PC-9 (cell line): ENCODE measurements around the gene SUOX. TPM values are rescaled to one million over a fixed set of nuclear protein-coding genes. Genes with fewer than 3 reads are reported as not detected.
A peak's percentile ranks its signal among the peaks of the same experiment; 100 is the strongest.

Experiments
- BruUV-seq: library from RNA; stranded (reverse); fragments of 400-500 nt; replicated peaks from 2 replicates; lab custom pipeline; 2021; lab: Mats Ljungman, UMichigan
- CTCF ChIA-PET: fragments of 300-600 bp; sonication (Branson Sonifier 250); formaldehyde crosslinking; loops from one replicate; lab custom pipeline; 2022; ENCODE audit warnings: antibody characterized with exemption; lab: Charles Lee
- POLR2A ChIA-PET: fragments of 300-600 bp; sonication (Branson Sonifier 250); formaldehyde crosslinking; loops from one replicate; lab custom pipeline; 2022; ENCODE audit warnings: antibody characterized with exemption; ENCODE audit not compliant: unreplicated experiment; lab: Charles Lee
- DNase-seq, 2 experiments: peaks; one replicate each; pipeline versions ENCODE4 v3.0.0 to v3.0.0-alpha.2; 2015 to 2022; ENCODE audit warnings: mixed read lengths in 1 of 2
- H2AFZ ChIP-seq: fragments of 200-600 bp; sonication (generic); 2 replicates; pipeline ENCODE4 v1.8.1; 2017; ENCODE audit warnings: antibody characterized with exemption
- H3F3A ChIP-seq: fragments of 200-600 bp; sonication (generic); 2 replicates; pipeline ENCODE4 v1.8.1; 2017; ENCODE audit warnings: antibody characterized with exemption, mild to moderate bottlenecking, low read depth; ENCODE audit not compliant: insufficient read depth
- H3K27ac ChIP-seq: fragments of 200-600 bp; sonication (generic); 2 replicates; pipeline ENCODE4 v1.6.1; 2016; ENCODE audit warnings: mixed run types
- H3K27me3 ChIP-seq: fragments of 200-600 bp; sonication (generic); 2 replicates; pipeline ENCODE4 v1.6.1; 2016; ENCODE audit warnings: low read depth, mixed run types; ENCODE audit not compliant: insufficient read depth
- H3K36me3 ChIP-seq: fragments of 200-600 bp; sonication (generic); 2 replicates; pipeline ENCODE4 v1.6.1; 2016; ENCODE audit warnings: low read depth, mixed run types
- H3K4me1 ChIP-seq: fragments of 200-600 bp; sonication (generic); replicated peaks from 2 replicates; pipeline ENCODE4 v1.6.1; 2016; ENCODE audit warnings: mixed run types; ENCODE audit not compliant: insufficient read depth
- H3K4me2 ChIP-seq: fragments of 200-600 bp; sonication (generic); 2 replicates; pipeline ENCODE4 v1.6.1; 2017; ENCODE audit warnings: mixed run types
- H3K4me3 ChIP-seq: fragments of 200-600 bp; sonication (generic); 2 replicates; pipeline ENCODE4 v1.6.1; 2016; ENCODE audit warnings: mixed run types
- H3K79me2 ChIP-seq: fragments of 200-600 bp; sonication (generic); 2 replicates; pipeline ENCODE4 v1.6.1; 2017; ENCODE audit warnings: low read depth, mixed run types
- H3K9me2 ChIP-seq: fragments of 200-600 bp; sonication (generic); 2 replicates; pipeline ENCODE4 v1.8.1; 2017; ENCODE audit warnings: mild to moderate bottlenecking; ENCODE audit not compliant: insufficient read depth
- H3K9me3 ChIP-seq: fragments of 200-600 bp; sonication (generic); 2 replicates; pipeline ENCODE4 v1.8.1; 2016; ENCODE audit warnings: low read depth; ENCODE audit not compliant: insufficient read depth
- H4K20me1 ChIP-seq: fragments of 200-600 bp; sonication (generic); 2 replicates; pipeline ENCODE4 v1.8.1; 2017; ENCODE audit not compliant: insufficient read depth
- CTCF ChIP-seq: fragments of 200-600 bp; sonication (generic); conservative IDR thresholded peaks from 2 replicates; pipeline ENCODE4 v1.6.1; 2017; ENCODE audit warnings: mixed run types, antibody characterized with exemption, mild to moderate bottlenecking, moderate library complexity
- EZH2 ChIP-seq: fragments of 200-600 bp; sonication (generic); IDR thresholded peaks from 2 replicates; pipeline ENCODE4 v1.8.0; 2017; ENCODE audit warnings: antibody characterized with exemption, low read depth
- intact Hi-C: fragments of 100-400 bp; cut with micrococcal nuclease; formaldehyde crosslinking; loops from one replicate; pipeline ENCODE4 v1.10.0; 2022; ENCODE audit not compliant: unreplicated experiment
- total RNA-seq: library from RNA; stranded (reverse); gene quantifications from 2 replicates; pipeline ENCODE4 v1.2.3, GENCODE V29; 2021

SUOX gene
- total RNA-seq, 1 experiment from 2014 or later: 22.7 TPM

- Histone ChIP-seq H3K9me2 (no peaks in the 10 kb centered on the region), H3K27ac (peak overlapping the region; percentile 86), H2AFZ (no peak overlapping the region), H4K20me1 (no peaks in the 10 kb centered on the region), H3K4me2 (peak overlapping the region; percentile 88), H3F3A (peaks cover 19% of the 10 kb centered on the region), H3K27me3 (no peaks in the 10 kb centered on the region), H3K4me3 (peak overlapping the region; percentile 58), H3K79me2 (peaks cover 46% of the 10 kb centered on the region), H3K9me3 (no peaks in the 10 kb centered on the region), H3K36me3 (peaks cover 10% of the 10 kb centered on the region; the same call in 1 of the 2 replicates), H3K4me1 (peaks cover 37% of the 10 kb centered on the region)
- POLR2A ChIA-PET: interaction anchor here (0.5 kb wide), 1 partner anchor 12 kb away, joined by 4 read pairs; no protein-coding TSS in a partner anchor
- CTCF ChIA-PET: interaction anchor here (0.6 kb wide), 1 partner anchor 250 kb away, joined by 3 read pairs; no protein-coding TSS in a partner anchor
- no peak for TF ChIP-seq EZH2
- TF ChIP-seq CTCF: no peak
- no peak for DNase-seq
- no TSS peak for BruUV-seq
- intact Hi-C loops: loop anchor here (2.0 to 5.0 kb wide), 2 partner anchors 42 to 145 kb away; partner anchors contain the start of genes DGKA, RPL41 and ZC3H10
Observed at GRCh38 chr12:55972456-55972855, 24.6 kb upstream of the SUOX start.

- TF ChIP-seq EZH2: no peak
- TF ChIP-seq CTCF: no peak
- Histone ChIP-seq H4K20me1 (no peaks in the 10 kb centered on the region), H2AFZ (peak overlapping the region; percentile 72), H3K4me1 (peaks cover 31% of the 10 kb centered on the region), H3K27ac (peak overlapping the region; percentile 86), H3K27me3 (no peaks in the 10 kb centered on the region), H3K79me2 (peaks cover 46% of the 10 kb centered on the region), H3K9me2 (no peaks in the 10 kb centered on the region), H3K9me3 (no peaks in the 10 kb centered on the region), H3F3A (peaks cover 19% of the 10 kb centered on the region), H3K36me3 (peaks cover 9% of the 10 kb centered on the region; the same call in 1 of the 2 replicates), H3K4me2 (peak overlapping the region; percentile 88), H3K4me3 (peak overlapping the region; percentile 58)
- POLR2A ChIA-PET: interaction anchor here (0.6 to 1.4 kb wide), 10 partner anchors 9 to 348 kb away, joined by 3 to 13 read pairs (median 4); partner anchors contain the start of genes DNAJC14, ESYT1, ORMDL2 and SARNP
- intact Hi-C loops: loop anchor here (1.0 to 5.0 kb wide), 3 partner anchors 42 to 156 kb away; partner anchors contain the start of genes DGKA, RPL41, SARNP and ZC3H10
- CTCF ChIA-PET: interaction anchor here (0.6 to 1.7 kb wide), 5 partner anchors 24 to 258 kb away, joined by 3 to 10 read pairs (median 4); partner anchors contain the start of genes ORMDL2, SARNP and SUOX
- no peak for DNase-seq
- TSS peak; percentile 84 for BruUV-seq
Observed at GRCh38 chr12:55972911-55973598, 24.0 kb upstream of the SUOX start.

GRCh38 chr12:55973599-55974307, 23.3 kb upstream of the SUOX start, which contains the start of gene RAB5B:
TSS of gene RAB5B (plus strand) at chr12:55974078. CDS start at chr12:55986961, 12,883 bp downstream.
- Histone ChIP-seq H3K36me3 (peaks cover 2% of the 10 kb centered on the region; the same call in 1 of the 2 replicates), H4K20me1 (no peaks in the 10 kb centered on the region), H3K4me3 (peak within 1 kb of the TSS; percentile 93), H3K27ac (peak within 1 kb of the TSS; percentile 86), H3K9me2 (no peaks in the 10 kb centered on the region), H3K4me2 (peak within 1 kb of the TSS; percentile 90), H3K9me3 (no peaks in the 10 kb centered on the region), H2AFZ (peak within 1 kb of the TSS; percentile 74), H3K79me2 (peaks cover 45% of the 10 kb centered on the region), H3K4me1 (peaks cover 27% of the 10 kb centered on the region), H3F3A (peaks cover 22% of the 10 kb centered on the region), H3K27me3 (no peaks in the 10 kb centered on the region)
- peak; percentile 98 to 100 for DNase-seq
- CTCF ChIA-PET: interaction anchor here (0.6 to 1.7 kb wide), 8 partner anchors 15 to 258 kb away, joined by 3 to 10 read pairs (median 4); partner anchors contain the start of genes ORMDL2, SARNP and SUOX
- POLR2A ChIA-PET: interaction anchor here (0.6 to 1.9 kb wide), 15 partner anchors 9 to 347 kb away, joined by 3 to 13 read pairs (median 5); partner anchors contain the start of genes DNAJC14, ESYT1, ORMDL2 and SARNP
- no peak for TF ChIP-seq EZH2
- peak; percentile 70 for TF ChIP-seq CTCF
- BruUV-seq: no TSS peak
- intact Hi-C loops: loop anchor here (1.0 to 5.0 kb wide), 4 partner anchors 17 to 156 kb away; partner anchors contain the start of genes DGKA, RPL41, SARNP and ZC3H10
